Suppressor macrophage (primary cell): ENCODE data around the gene EHMT2.
"Not testable (repeated sequence)": the region's sequence is repeated elsewhere in the genome, so short reads cannot be mapped to it uniquely, and the experiment has no call there.

Experiments
- DNase-seq, 4 experiments: peaks; one replicate each; pipeline ENCODE4 v3.0.0-alpha.2; 2020 to 2022

Gene EHMT2

GRCh38 chr6:31869343-31869742, 28.2 kb downstream of the EHMT2 start:
- peak in 1 of 4 experiments; percentile 15 for DNase-seq

- not testable (repeated sequence) for DNase-seq
Observed at GRCh38 chr6:31868658-31868971, 28.9 kb downstream of the EHMT2 start.

GRCh38 chr6:31865205-31866118, 32.0 kb downstream of the EHMT2 start:
- DNase-seq = peak in 1 of 4 experiments; percentile 11

GRCh38 chr6:31864818-31865204, 32.7 kb downstream of the EHMT2 start:
- no peak for DNase-seq

- not testable (repeated sequence) for DNase-seq
Observed at GRCh38 chr6:31864123-31864562, 33.4 kb downstream of the EHMT2 start.

GRCh38 chr6:31862344-31863235, 34.9 kb downstream of the EHMT2 start, which contains the start of gene NEU1:
Gene NEU1, minus strand, starts transcription at chr6:31862821. Its CDS starts 45 bp downstream, at chr6:31862776.
- DNase-seq = peak; percentile 100

GRCh38 chr6:31861919-31862343, 35.6 kb downstream of the EHMT2 start:
- peak in 1 of 4 experiments; percentile 23 for DNase-seq

GRCh38 chr6:31861150-31861549, 36.3 kb downstream of the EHMT2 start:
- no peak for DNase-seq

- no peak for DNase-seq
Observed at GRCh38 chr6:31860349-31860748, 37.1 kb downstream of the EHMT2 start.

- no peak for DNase-seq
Observed at GRCh38 chr6:31859923-31860322, 37.6 kb downstream of the EHMT2 start.

- no peak for DNase-seq
Observed at GRCh38 chr6:31858707-31859106, 38.8 kb downstream of the EHMT2 start.

- not testable (repeated sequence) for DNase-seq
Observed at GRCh38 chr6:31857774-31858173, 39.7 kb downstream of the EHMT2 start.

GRCh38 chr6:31851980-31852718, 45.3 kb downstream of the EHMT2 start:
- not testable (repeated sequence) for DNase-seq

- no peak for DNase-seq
Observed at GRCh38 chr6:31851485-31851832, 46.0 kb downstream of the EHMT2 start.

- no peak for DNase-seq
Observed at GRCh38 chr6:31850765-31851484, 46.6 kb downstream of the EHMT2 start.

GRCh38 chr6:31847276-31847978, 50.1 kb downstream of the EHMT2 start:
- no peak for DNase-seq

GRCh38 chr6:31844507-31844906, 53.0 kb downstream of the EHMT2 start:
- DNase-seq = no peak

- DNase-seq = no peak
Observed at GRCh38 chr6:31842053-31842452, 55.4 kb downstream of the EHMT2 start.

GRCh38 chr6:31839779-31840126, 57.7 kb downstream of the EHMT2 start:
- not testable (repeated sequence) for DNase-seq

- no peak for DNase-seq
Observed at GRCh38 chr6:31838968-31839367, 58.5 kb downstream of the EHMT2 start.

- not testable (repeated sequence) for DNase-seq
Observed at GRCh38 chr6:31838114-31838553, 59.4 kb downstream of the EHMT2 start.
